Epithelial cell of proximal tubule (primary cell): Measurements from ENCODE around the gene PSMD13. TPM values are rescaled to one million over a fixed set of nuclear protein-coding genes. Genes with fewer than 3 reads are reported as not detected.

Experiments
- DNase-seq: peaks from one replicate; pipeline ENCODE4 v3.0.0-alpha.2; 2011; ENCODE audit warnings: low read depth
- H3K4me3 ChIP-seq: 2 replicates; pipeline ENCODE4 v1.5.1; 2011; ENCODE audit warnings: low read depth, mild to moderate bottlenecking, low read length
- CTCF ChIP-seq: conservative IDR thresholded peaks from 2 replicates; pipeline ENCODE4 v1.5.1; 2012; ENCODE audit warnings: low read depth, mild to moderate bottlenecking, low read length
- total RNA-seq: library from RNA; depleted of rRNA; stranded (reverse); fragments of >200 nt; gene quantifications from 2 replicates; pipeline ENCODE4 v1.2.3, GENCODE V29; 2015

Gene PSMD13
- total RNA-seq, 1 donor from 2014 or later = 222 TPM

GRCh38 chr11:210122-210802 is 26.5 kb upstream of the PSMD13 start:
- DNase-seq = peak; percentile 25
- no peak for TF ChIP-seq CTCF
- H3K4me3 ChIP-seq = peak overlapping the region; percentile 99

- no peak overlapping the region for H3K4me3 ChIP-seq
- DNase-seq = no peak
- TF ChIP-seq CTCF = no peak
Observed at GRCh38 chr11:210803-211180, 26.0 kb upstream of the PSMD13 start.

GRCh38 chr11:211295-211694 is 25.5 kb upstream of the PSMD13 start:
- TF ChIP-seq CTCF = no peak
- no peak overlapping the region for H3K4me3 ChIP-seq
- DNase-seq = no peak

GRCh38 chr11:211741-212140 is 25.0 kb upstream of the PSMD13 start:
- no peak overlapping the region for H3K4me3 ChIP-seq
- DNase-seq = no peak
- TF ChIP-seq CTCF = no peak

- no peak overlapping the region for H3K4me3 ChIP-seq
- DNase-seq = no peak
- no peak for TF ChIP-seq CTCF
Observed at GRCh38 chr11:212150-213100, 24.4 kb upstream of the PSMD13 start.

GRCh38 chr11:213111-213510 is 23.7 kb upstream of the PSMD13 start:
- DNase-seq = no peak
- no peak for TF ChIP-seq CTCF
- H3K4me3 ChIP-seq = no peak overlapping the region
